Fibroblast of lung (primary cell): ENCODE data around the gene SP140L. TPM values are rescaled to one million over a fixed set of nuclear protein-coding genes. Genes with fewer than 3 reads are reported as not detected.

Experiments used
- DNase-seq, 2 donors: peaks; one replicate each; pipeline versions ENCODE4 v3.0.0 to v3.0.0-alpha.2; 2010; ENCODE audit warnings: low read depth in 2 of 2
- H2AFZ ChIP-seq: 2 replicates; pipeline ENCODE4 v1.5.1; 2012; ENCODE audit warnings: low read length, control low read depth, inconsistent platforms
- H3K27ac ChIP-seq: 2 replicates; pipeline ENCODE4 v1.5.1; 2011; ENCODE audit warnings: low read length, control low read depth; ENCODE audit not compliant: insufficient read depth
- H3K27me3 ChIP-seq: 2 replicates; pipeline ENCODE4 v1.5.1; 2011; ENCODE audit warnings: mild to moderate bottlenecking, low read length; ENCODE audit not compliant: control insufficient read depth, insufficient read depth
- H3K36me3 ChIP-seq: 2 replicates; pipeline ENCODE4 v1.5.1; 2011; ENCODE audit warnings: low read length; ENCODE audit not compliant: control insufficient read depth, insufficient read depth
- H3K4me1 ChIP-seq: 2 replicates; pipeline ENCODE4 v1.5.1; 2011; ENCODE audit warnings: low read length; ENCODE audit not compliant: control insufficient read depth, insufficient read depth; ENCODE audit errors: extremely low read depth
- H3K4me2 ChIP-seq: 2 replicates; pipeline ENCODE4 v1.5.1; 2011; ENCODE audit warnings: low read length, control low read depth; ENCODE audit not compliant: insufficient read depth; ENCODE audit errors: extremely low read depth
- H3K4me3 ChIP-seq, 4 experiments: fragments of 200-600 bp in 1 of 4; sonication (generic) in 1 of 4; replicated peaks in 1 of 4; 2 replicates each; pipeline ENCODE4 v1.5.1; 2011 to 2016; ENCODE audit warnings: low read length in 4 of 4, low read depth in 3 of 4, mild to moderate bottlenecking in 3 of 4, control low read depth in 2 of 4, inconsistent platforms in 1 of 4, mixed read lengths in 1 of 4; ENCODE audit not compliant: insufficient read depth in 1 of 4; ENCODE audit errors: control extremely low read depth in 1 of 4
- H3K79me2 ChIP-seq: 2 replicates; pipeline ENCODE4 v1.5.1; 2012; ENCODE audit warnings: mild to moderate bottlenecking, low read length, inconsistent platforms; ENCODE audit not compliant: control insufficient read depth, insufficient read depth
- H3K9ac ChIP-seq: 2 replicates; pipeline ENCODE4 v1.5.1; 2011; ENCODE audit warnings: mild to moderate bottlenecking, low read length, control low read depth; ENCODE audit not compliant: insufficient read depth
- H3K9me3 ChIP-seq: 2 replicates; pipeline ENCODE4 v1.5.1; 2012; ENCODE audit warnings: low read depth, low read length; ENCODE audit not compliant: control insufficient read depth, insufficient read depth
- H4K20me1 ChIP-seq: 2 replicates; pipeline ENCODE4 v1.5.1; 2011; ENCODE audit warnings: low read length; ENCODE audit not compliant: control insufficient read depth, insufficient read depth; ENCODE audit errors: extremely low read depth
- CTCF ChIP-seq, 2 donors: IDR thresholded peaks in 1 of 2; conservative IDR thresholded peaks in 1 of 2; 1 replicate in 1 of 2; 2 replicates in 1 of 2; pipeline ENCODE4 v1.5.1; 2011 to 2012; ENCODE audit warnings: low read length in 2 of 2, control low read depth in 1 of 2, inconsistent platforms in 1 of 2, low read depth in 1 of 2, mild to moderate bottlenecking in 1 of 2
- EZH2 ChIP-seq: IDR thresholded peaks from 2 replicates; pipeline ENCODE4 v1.5.1; 2012; ENCODE audit warnings: low read length, control low read depth, mild to moderate bottlenecking; ENCODE audit errors: missing control alignments
- polyA plus RNA-seq, 2 donors: library from polyadenylated mRNA; depleted of rRNA in 1 of 2; stranded (reverse) in 1 of 2; unstranded in 1 of 2; fragments of >200 nt; gene quantifications; 2 replicates each; pipeline ENCODE4 v1.2.1, GENCODE V29; 2011 to 2012; ENCODE audit warnings: missing spikeins in 1 of 2
- total RNA-seq: library from RNA; depleted of rRNA; stranded (reverse); fragments of >200 nt; gene quantifications from 2 replicates; pipeline ENCODE4 v1.2.1, GENCODE V29; 2014

The SP140L gene
- total and polyA plus RNA-seq, 2 donors (not counting 1 experiment from before 2014, with no cell fraction given): 10.9 to 16.9 TPM

GRCh38 chr2:230414302-230414701 is 87.3 kb downstream of the SP140L start:
- no peak overlapping the region for H3K9ac ChIP-seq
- H3K27me3 ChIP-seq: no peaks in the 10 kb centered on the region
- TF ChIP-seq CTCF (conservative IDR thresholded peaks at IDR 0.05 in 1 of 2, IDR thresholded peaks at IDR 0.05 in 1 of 2; ENCODE audit: low read depth in 1 of 2, low read length in 2 of 2) (no peak), EZH2 (no peak)
- no peak for DNase-seq
- H3K36me3 ChIP-seq: no peaks in the 10 kb centered on the region
- H3K4me1 ChIP-seq: peaks cover 9% of the 10 kb centered on the region
- no peaks in the 10 kb centered on the region for H3K9me3 ChIP-seq
- H4K20me1 ChIP-seq: no peaks in the 10 kb centered on the region
- no peak overlapping the region for H3K27ac ChIP-seq
- peaks cover 32% of the 10 kb centered on the region for H3K79me2 ChIP-seq
- H2AFZ ChIP-seq: no peak overlapping the region
- H3K4me2 ChIP-seq: no peak overlapping the region
- H3K4me3 ChIP-seq: no peak overlapping the region

- Histone ChIP-seq H3K79me2 (peaks cover 49% of the 10 kb centered on the region), H3K9ac (peak within 1 kb of the TSS; percentile 76)
- DNase-seq: peak; percentile 82 to 86
These were observed 89.2 kb downstream of the SP140L start, which contains the start of gene SP100 for GRCh38 chr2:230416061-230416721. TSS of gene SP100 (plus strand) at chr2:230416201. CDS start at chr2:230416297, 96 bp downstream.

GRCh38 chr2:230417436-230417835 is 90.4 kb downstream of the SP140L start:
- peaks cover 60% of the 10 kb centered on the region for H3K79me2 ChIP-seq
- DNase-seq: no peak
- H4K20me1 ChIP-seq: no peaks in the 10 kb centered on the region
- peak overlapping the region; percentile 98 for H3K4me2 ChIP-seq
- H3K36me3 ChIP-seq: no peaks in the 10 kb centered on the region
- H3K4me1 ChIP-seq: peaks cover 3% of the 10 kb centered on the region
- H3K9me3 ChIP-seq: no peaks in the 10 kb centered on the region
- no peak overlapping the region for H3K27ac ChIP-seq
- peak overlapping the region; percentile 71 to 93 (median 82) for H3K4me3 ChIP-seq
- no peaks in the 10 kb centered on the region for H3K27me3 ChIP-seq
- no peak overlapping the region for H3K9ac ChIP-seq
- TF ChIP-seq EZH2: no peak
- no peak for TF ChIP-seq CTCF (conservative IDR thresholded peaks at IDR 0.05 in 1 of 2, IDR thresholded peaks at IDR 0.05 in 1 of 2; ENCODE audit: low read depth in 1 of 2, low read length in 2 of 2)
- no peak overlapping the region for H2AFZ ChIP-seq

More at GRCh38 chr2:230416061-230416721, 89.2 kb downstream of the SP140L start, which contains the start of gene SP100:
- H3K4me2 ChIP-seq: peak within 1 kb of the TSS; percentile 98
- no peaks in the 10 kb centered on the region for H3K9me3 ChIP-seq
- H3K27ac ChIP-seq: peak within 1 kb of the TSS; percentile 93
- TF ChIP-seq EZH2 (no peak), CTCF (conservative IDR thresholded peaks at IDR 0.05 in 1 of 2, IDR thresholded peaks at IDR 0.05 in 1 of 2; ENCODE audit: low read depth in 1 of 2, low read length in 2 of 2) (no peak)
- H3K36me3 ChIP-seq: no peaks in the 10 kb centered on the region
- peaks cover 7% of the 10 kb centered on the region for H3K4me1 ChIP-seq
- no peaks in the 10 kb centered on the region for H3K27me3 ChIP-seq
- no peaks in the 10 kb centered on the region for H4K20me1 ChIP-seq
- H3K4me3 ChIP-seq: peak within 1 kb of the TSS; percentile 71 to 93 (median 82)
- H2AFZ ChIP-seq: peak within 1 kb of the TSS; percentile 65
